Muscle layer of duodenum (tissue), 2 donors: ENCODE data around the gene VWA8.
A peak's percentile ranks its signal among the peaks of the same experiment; 100 is the strongest.
"Not testable (repeated sequence)": the region's sequence is repeated elsewhere in the genome, so short reads cannot be mapped to it uniquely, and the experiment has no call there.

Source experiments
- H3K27ac ChIP-seq: one replicate; pipeline ENCODE4 v1.7.0; 2013; ENCODE audit warnings: mild to moderate bottlenecking, low read length
- H3K27me3 ChIP-seq: one replicate; pipeline ENCODE4 v1.7.0; 2013; ENCODE audit warnings: low read depth, mild to moderate bottlenecking, control low read depth, low read length
- H3K36me3 ChIP-seq, 2 donors: one replicate each; pipeline ENCODE4 v1.7.0; 2013; ENCODE audit warnings: low read length in 2 of 2, control low read depth in 1 of 2, mild to moderate bottlenecking in 1 of 2; ENCODE audit not compliant: insufficient read depth in 2 of 2, control insufficient read depth in 1 of 2
- H3K4me1 ChIP-seq, 2 donors: one replicate each; pipeline ENCODE4 v1.7.0; 2013; ENCODE audit warnings: low read length in 2 of 2, mild to moderate bottlenecking in 2 of 2, control low read depth in 1 of 2, moderate library complexity in 1 of 2; ENCODE audit not compliant: insufficient read depth in 2 of 2, control insufficient read depth in 1 of 2
- H3K4me3 ChIP-seq, 2 donors: one replicate each; pipeline ENCODE4 v1.7.0; 2013; ENCODE audit warnings: low read length in 2 of 2, low read depth in 1 of 2, mild to moderate bottlenecking in 1 of 2
- H3K9me3 ChIP-seq, 2 donors: one replicate each; pipeline ENCODE4 v1.7.0; 2013; ENCODE audit warnings: low read length in 2 of 2, control low read depth in 1 of 2, mild to moderate bottlenecking in 1 of 2; ENCODE audit not compliant: control insufficient read depth in 1 of 2
- donor health status: healthy.

VWA8 gene

GRCh38 chr13:41627425-41627824, 333.5 kb downstream of the VWA8 start:
- Histone ChIP-seq H3K4me1 (no peaks in the 10 kb centered on the region), H3K36me3 (no peaks in the 10 kb centered on the region), H3K27ac (no peak overlapping the region), H3K9me3 (no peaks in the 10 kb centered on the region), H3K4me3 (no peak overlapping the region), H3K27me3 (no peaks in the 10 kb centered on the region)

DNA sequence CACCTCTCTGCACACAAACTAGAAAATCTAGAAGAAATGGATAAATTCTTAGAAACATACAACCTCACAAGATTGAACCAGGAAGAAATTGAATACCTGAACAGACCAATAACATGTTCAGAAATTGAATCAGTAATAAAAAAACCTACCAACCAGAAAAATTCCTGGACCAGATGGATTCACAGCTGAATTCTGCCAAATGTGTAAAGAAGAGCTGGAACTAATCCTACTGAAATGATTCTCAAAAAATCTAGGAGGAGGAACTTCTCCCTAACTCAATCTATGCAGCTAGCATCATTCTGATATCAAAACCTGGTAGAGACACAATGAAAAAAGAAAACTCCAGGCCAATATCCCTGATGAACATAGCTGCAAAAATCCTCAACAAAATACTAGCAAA, 336.9 kb downstream of the VWA8 start:
- no peaks in the 10 kb centered on the region for H3K9me3 ChIP-seq
- H3K27me3 ChIP-seq = no peaks in the 10 kb centered on the region
- H3K36me3 ChIP-seq = no peaks in the 10 kb centered on the region
- no peak overlapping the region for H3K27ac ChIP-seq
- H3K4me3 ChIP-seq = no peak overlapping the region
- no peaks in the 10 kb centered on the region for H3K4me1 ChIP-seq

GRCh38 chr13:41622432-41623429, 338.2 kb downstream of the VWA8 start:
- Histone ChIP-seq H3K9me3 (no peaks in the 10 kb centered on the region), H3K4me1 (no peaks in the 10 kb centered on the region), H3K27me3 (no peaks in the 10 kb centered on the region), H3K4me3 (no peak overlapping the region), H3K27ac (peak overlapping the region; percentile 19), H3K36me3 (no peaks in the 10 kb centered on the region)

DNA sequence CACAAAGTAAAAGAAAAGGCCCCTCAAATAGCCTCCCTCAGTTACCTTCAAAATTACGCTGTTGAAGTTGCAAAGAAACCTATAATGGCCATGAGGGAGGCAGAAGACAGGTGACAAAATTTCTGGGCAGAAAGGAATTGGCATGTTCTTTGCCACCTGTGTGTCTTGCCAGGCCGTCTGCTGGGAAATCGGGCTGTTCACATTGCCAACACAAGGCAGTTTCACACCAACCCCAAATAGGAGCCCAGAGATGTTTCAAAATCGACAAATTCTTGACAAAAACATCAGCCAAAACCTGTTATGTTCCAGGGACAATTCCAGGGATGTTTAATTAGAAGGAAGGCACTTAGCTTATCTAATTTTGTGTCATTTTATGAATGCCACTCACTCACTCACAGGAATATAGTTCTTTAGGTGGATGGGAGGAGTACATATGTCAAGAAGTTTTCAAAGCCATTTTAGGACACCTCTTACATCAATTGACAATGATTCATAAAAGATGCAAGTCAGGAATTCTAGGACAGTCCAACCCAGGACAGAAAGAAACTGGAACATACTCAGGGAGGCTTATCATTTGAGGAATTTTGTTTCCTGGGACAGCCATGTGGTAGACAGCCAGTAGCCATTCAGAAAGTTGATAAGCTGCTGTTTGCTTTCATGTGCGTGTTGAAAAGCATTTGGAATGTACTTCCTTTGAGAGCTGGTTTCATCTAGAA, 339.0 kb downstream of the VWA8 start:
- no peaks in the 10 kb centered on the region for H3K4me1 ChIP-seq
- H3K27me3 ChIP-seq = no peaks in the 10 kb centered on the region
- no peak overlapping the region for H3K4me3 ChIP-seq
- peak overlapping the region; percentile 19 for H3K27ac ChIP-seq
- H3K9me3 ChIP-seq = no peaks in the 10 kb centered on the region
- no peaks in the 10 kb centered on the region for H3K36me3 ChIP-seq

DNA sequence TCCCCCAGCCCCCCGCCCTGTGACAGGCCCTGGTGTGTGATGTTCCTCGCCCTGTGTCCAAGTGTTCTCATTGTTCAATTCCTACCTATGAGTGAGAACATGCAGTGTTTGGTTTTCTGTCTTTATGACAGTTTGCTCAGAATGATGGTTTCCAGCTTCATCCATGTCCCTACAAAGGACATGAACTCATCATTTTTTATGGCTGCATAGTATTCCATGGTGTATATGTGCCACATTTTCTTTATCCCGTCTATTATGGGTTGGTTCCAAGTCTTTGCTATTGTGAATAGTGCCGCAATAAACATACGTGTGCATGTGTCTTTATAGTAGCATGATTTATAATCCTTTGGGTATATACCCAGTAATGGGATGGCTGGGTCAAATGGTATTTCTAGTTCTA, 343.3 kb downstream of the VWA8 start:
- not testable (repeated sequence) for H3K4me3 ChIP-seq, H3K27me3 ChIP-seq, H3K27ac ChIP-seq, H3K36me3 ChIP-seq, H3K9me3 ChIP-seq
- peaks cover 0 to 11% of the 10 kb centered on the region in 2 donors for H3K4me1 ChIP-seq

DNA sequence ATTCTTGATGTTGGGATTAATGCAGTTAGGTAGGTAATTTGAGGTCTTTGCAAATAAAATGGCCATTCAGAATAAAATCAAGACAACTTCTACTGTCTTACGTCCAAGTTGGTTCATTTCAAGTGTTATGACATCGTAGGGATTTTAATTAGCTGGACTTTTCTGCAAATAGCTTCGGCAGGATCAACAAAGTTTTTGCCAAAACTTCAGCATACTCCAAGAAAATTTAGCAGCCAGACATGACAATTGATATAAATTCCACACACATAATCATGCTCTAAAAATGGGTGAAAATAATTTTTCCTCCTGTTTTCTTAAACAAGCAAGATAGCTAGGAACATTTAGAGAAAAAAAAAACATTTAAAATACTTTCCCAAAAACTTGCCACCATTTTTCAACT, 344.8 kb downstream of the VWA8 start:
- no peak overlapping the region for H3K27ac ChIP-seq

DNA sequence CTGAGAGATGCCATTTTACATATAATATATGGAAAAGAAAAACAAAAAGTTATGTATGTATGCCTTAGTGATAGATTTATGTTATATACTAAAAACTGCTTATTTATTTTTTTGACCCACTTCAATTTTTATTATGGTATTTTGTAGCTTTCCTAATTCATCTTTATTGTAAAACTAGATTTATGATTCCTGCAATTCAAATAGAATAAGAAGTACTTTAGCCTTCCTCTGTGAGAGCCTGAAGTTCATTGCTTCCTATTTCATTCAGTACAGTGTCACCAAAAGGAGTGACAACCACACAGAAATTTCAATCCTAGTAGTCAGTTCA, 345.4 kb downstream of the VWA8 start:
- Histone ChIP-seq H3K27ac (no peak overlapping the region), H3K9me3 (no peaks in the 10 kb centered on the region), H3K36me3 (peaks cover 11% of the 10 kb centered on the region in 2 donors), H3K4me1 (peaks cover 0 to 11% of the 10 kb centered on the region in 2 donors), H3K27me3 (no peaks in the 10 kb centered on the region), H3K4me3 (no peak overlapping the region)

More for the DNA sequence above, 344.8 kb downstream of the VWA8 start:
- Histone ChIP-seq H3K36me3 (peaks cover 4 to 7% of the 10 kb centered on the region in 2 donors), H3K4me1 (peaks cover 0 to 11% of the 10 kb centered on the region in 2 donors), H3K27me3 (no peaks in the 10 kb centered on the region), H3K9me3 (no peaks in the 10 kb centered on the region), H3K4me3 (no peak overlapping the region)

GRCh38 chr13:41614671-41615527, 346.0 kb downstream of the VWA8 start:
- Histone ChIP-seq H3K27ac (no peak overlapping the region), H3K9me3 (no peaks in the 10 kb centered on the region), H3K27me3 (no peaks in the 10 kb centered on the region), H3K4me1 (peaks cover 0 to 11% of the 10 kb centered on the region in 2 donors), H3K4me3 (no peak overlapping the region), H3K36me3 (peaks cover 14 to 16% of the 10 kb centered on the region in 2 donors)

GRCh38 chr13:41613984-41614661, 346.8 kb downstream of the VWA8 start:
- H3K9me3 ChIP-seq = no peaks in the 10 kb centered on the region
- no peak overlapping the region for H3K27ac ChIP-seq
- H3K36me3 ChIP-seq = peaks cover 18 to 23% of the 10 kb centered on the region in 2 donors
- no peak overlapping the region for H3K4me3 ChIP-seq
- H3K4me1 ChIP-seq = peaks cover 0 to 11% of the 10 kb centered on the region in 2 donors
- H3K27me3 ChIP-seq = no peaks in the 10 kb centered on the region

- H3K36me3 ChIP-seq = peaks cover 22 to 23% of the 10 kb centered on the region in 2 donors
- H3K9me3 ChIP-seq = no peaks in the 10 kb centered on the region
- H3K27me3 ChIP-seq = no peaks in the 10 kb centered on the region
- peaks cover 0 to 11% of the 10 kb centered on the region in 2 donors for H3K4me1 ChIP-seq
- H3K27ac ChIP-seq = no peak overlapping the region
- H3K4me3 ChIP-seq = no peak overlapping the region
Measured at GRCh38 chr13:41613471-41613870, 347.4 kb downstream of the VWA8 start.
